Measurements from ENCODE around the gene ILKAP. TPM values are rescaled to one million over a fixed set of nuclear protein-coding genes. Genes with fewer than 3 reads are reported as not detected.

ILKAP gene
- polyA plus RNA-seq, 1 of the 3 experiments (the other 2 are of a cell fraction), result 49.2 TPM

GRCh38 chr2:238155761-238156694 lies 47.5 kb downstream of the ILKAP start (continued):
- TF ChIP-seq IRF3 (IDR thresholded peaks at IDR 0.05; ENCODE audit: low read depth, low read length) (no peak), GABPA (IDR thresholded peaks at IDR 0.05; ENCODE audit: low read depth) (no peak), PBX3 (IDR thresholded peaks at IDR 0.05) (no peak), REST (IDR thresholded peaks at IDR 0.05; ENCODE audit: low read depth, low read length) (no peak), EZH2phosphoT487 (IDR thresholded peaks at IDR 0.05; ENCODE audit: borderline replicate concordance, low read depth) (no peak)

- Histone ChIP-seq H4K20me1 (ENCODE audit: insufficient read depth) (no peaks in the 10 kb centered on the region), H3K27me3 (ENCODE audit: insufficient read depth) (no peaks in the 10 kb centered on the region), H2AFZ (ENCODE audit: low read depth) (no peak overlapping the region), H3K9ac (no peak overlapping the region), H3K4me3 (ENCODE audit: low read depth in 2 of 2, low read length in 1 of 2) (no peak overlapping the region), H3K27ac (ENCODE audit: low read depth in 2 of 2, low read length in 1 of 2) (no peak overlapping the region), H3K9me3 (no peaks in the 10 kb centered on the region), H3K36me3 (replicated peaks in 1 of 2; ENCODE audit: control insufficient read depth in 1 of 2, insufficient read depth in 2 of 2, low read length in 1 of 2) (no peaks in the 10 kb centered on the region), H3K4me1 (ENCODE audit: control insufficient read depth in 1 of 2, insufficient read depth in 2 of 2, low read depth in 1 of 2, low read length in 1 of 2) (peaks cover 0 to 2% of the 10 kb centered on the region in 2 experiments; a peak in 1 of 4 replicates), H3K4me2 (no peak overlapping the region), H3F3A (replicated peaks; ENCODE audit: insufficient read depth) (no peaks in the 10 kb centered on the region), H3K9me2 (no peaks in the 10 kb centered on the region), H3K79me2 (ENCODE audit: insufficient read depth) (no peaks in the 10 kb centered on the region)
- ChIA-PET CTCF (no interaction called here), POLR2A (no interaction called here)
- 92% methylated on average over 17 of the region's 19 CpGs for WGBS (ENCODE audit: low lambda C conversion rate)
- TF ChIP-seq MEF2A (IDR thresholded peaks at IDR 0.05; ENCODE audit: borderline replicate concordance, low read depth), result no peak
- TF ChIP-seq FOSL2 (IDR thresholded peaks at IDR 0.05; ENCODE audit: borderline replicate concordance, low read depth), result no peak
- no peak for TF ChIP-seq EZH2phosphoT487 (IDR thresholded peaks at IDR 0.05; ENCODE audit: borderline replicate concordance, low read depth)
- TF ChIP-seq PBX3 (IDR thresholded peaks at IDR 0.05), result no peak
- TF ChIP-seq ZBTB33 (IDR thresholded peaks at IDR 0.05; ENCODE audit: borderline replicate concordance, low read depth), result no peak
- TF ChIP-seq FOXM1 (IDR thresholded peaks at IDR 0.05; ENCODE audit: low read depth), result no peak
- TF ChIP-seq RCOR1 (IDR thresholded peaks at IDR 0.05; ENCODE audit: low read length), result no peak
- no peak for TF ChIP-seq RFX5 (IDR thresholded peaks at IDR 0.05; ENCODE audit: low read length)
- no peak for TF ChIP-seq SIN3A (IDR thresholded peaks at IDR 0.05; ENCODE audit: borderline replicate concordance, low read depth, low read length)
- TF ChIP-seq FOXJ3 (CRISPR knock-in tag; IDR thresholded peaks at IDR 0.05), result no peak
- no peak for TF ChIP-seq CTCF (IDR thresholded peaks at IDR 0.05)
- DNase-seq, result no peak
These were observed 48.3 kb downstream of the ILKAP start for GRCh38 chr2:238155051-238155760.

All from SK-N-SH (cell line).